Right lobe of liver (tissue), 4 donors: ENCODE data around the gene SACM1L.

Experiments used
- CTCF ChIP-seq, 4 donors: fragments of 200-600 bp in 3 of 4; fragments of 450-650 bp in 1 of 4; IDR thresholded peaks; one replicate each; pipeline versions ENCODE4 v1.5.1 to v1.8.0; 2016 to 2022; ENCODE audit warnings: antibody characterized with exemption in 4 of 4, mild to moderate bottlenecking in 2 of 4
- POLR2A ChIP-seq: fragments of 450-650 bp; IDR thresholded peaks from one replicate; pipeline ENCODE4 v1.6.1; 2017; ENCODE audit warnings: antibody characterized with exemption, mild to moderate bottlenecking
- donor health status: DM: no; HTN: no; CAD: no.
- donor health status: DM: no; HTN: no; CAD: no.
- donor health status: DM: no; HTN: yes; CAD: no.

DNA sequence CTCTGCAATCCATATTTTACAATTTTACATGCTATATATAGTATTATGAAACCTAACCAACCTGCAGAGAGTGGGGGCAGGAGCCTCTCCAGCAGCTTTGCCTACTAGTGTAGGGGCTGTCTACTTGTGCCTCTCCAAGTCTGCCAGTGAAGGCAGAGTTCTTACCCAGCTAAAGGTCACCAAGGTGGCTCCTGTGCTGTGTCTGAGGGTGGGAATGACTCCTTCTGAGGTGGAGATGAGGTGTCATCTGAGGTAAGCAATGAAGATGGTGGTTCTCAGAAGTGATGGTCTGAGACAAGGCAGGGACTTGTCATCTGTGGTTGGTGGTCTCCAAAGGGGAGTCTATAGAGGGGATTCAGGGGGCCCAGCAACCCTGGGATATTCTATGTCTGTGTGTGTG, 47.5 kb downstream of the SACM1L start:
- TF ChIP-seq CTCF (IDR thresholded peaks at IDR 0.05) (no peak), POLR2A (no peak)
